K562 (cell line): ENCODE data around the gene SMIM12. TPM values are rescaled to one million over a fixed set of nuclear protein-coding genes. Genes with fewer than 3 reads are reported as not detected.

Source experiments
- ATAC-seq: fragments of 200-7000 bp; cut with Tn5 transposase; 3 replicates; pipeline ENCODE4 v1.9.1; 2020; ENCODE audit warnings: moderate library complexity
- BruUV-seq: library from RNA; stranded (reverse); fragments of 400-500 nt; replicated peaks from 2 replicates; lab custom pipeline; 2021; lab: Mats Ljungman, UMichigan
- CTCF ChIA-PET: fragments of 300-600 bp; formaldehyde crosslinking; extraction: SDS; loops from one replicate; lab custom pipeline; 2021; ENCODE audit warnings: low intra/inter-chr PET ratio; lab: Yijun Ruan, JAX
- POLR2A ChIA-PET: fragments of 300-600, 350-650 bp; sonication (Branson Sonifier 250); formaldehyde crosslinking; extraction: SDS; loops from one replicate; lab custom pipeline; 2021; ENCODE audit warnings: antibody characterized with exemption, inconsistent platforms; lab: Yijun Ruan, JAX
- DNase-seq, 4 experiments: peaks; one replicate each; pipeline versions ENCODE4 v3.0.0 to v3.0.0-alpha.2; 2011 to 2018; ENCODE audit warnings: low spot score in 3 of 4, mixed read lengths in 3 of 4; ENCODE audit errors: extremely low read depth in 1 of 4
- FAIRE-seq: peaks from 2 replicates; lab custom pipeline; 2011; peaks lifted over from hg19 to GRCh38; lab: Jason Lieb, UNC
- H2AFZ ChIP-seq: 2 replicates; pipeline ENCODE4 v1.6.0; 2011; ENCODE audit warnings: low read depth, low read length, control low read depth, inconsistent platforms
- H3K27ac ChIP-seq: fragments of 200-600 bp; 3 replicates; pipeline ENCODE4 v1.8.0; 2011; ENCODE audit warnings: low read depth, mild to moderate bottlenecking, control low read depth, inconsistent platforms, low read length, moderate library complexity, mixed read lengths; ENCODE audit errors: extremely low read depth
- H3K27me3 ChIP-seq, 2 experiments: fragments of 300-600 bp in 1 of 2; 2 replicates in 1 of 2; 3 replicates in 1 of 2; pipeline versions ENCODE4 v1.6.0 to v1.8.0; 2011; ENCODE audit warnings: inconsistent platforms in 2 of 2, low read length in 2 of 2, mild to moderate bottlenecking in 1 of 2, mixed read lengths in 1 of 2, moderate library complexity in 1 of 2; ENCODE audit not compliant: control insufficient read depth in 2 of 2, insufficient read depth in 2 of 2
- H3K36me3 ChIP-seq: fragments of 300-600 bp; 3 replicates; pipeline ENCODE4 v1.8.0; 2011; ENCODE audit warnings: mild to moderate bottlenecking, low read length, inconsistent platforms; ENCODE audit not compliant: control insufficient read depth, insufficient read depth
- H3K4me1 ChIP-seq, 2 experiments: fragments of 200-600 bp in 1 of 2; replicated peaks in 1 of 2; 2 replicates in 1 of 2; 3 replicates in 1 of 2; pipeline versions ENCODE4 v1.5.1 to v1.8.0; 2011; ENCODE audit warnings: inconsistent platforms in 2 of 2, low read length in 2 of 2, mild to moderate bottlenecking in 1 of 2, mixed read lengths in 1 of 2, moderate library complexity in 1 of 2; ENCODE audit not compliant: control insufficient read depth in 2 of 2, insufficient read depth in 2 of 2
- H3K4me2 ChIP-seq: 2 replicates; pipeline ENCODE4 v1.6.1; 2011; ENCODE audit warnings: low read length, control low read depth, inconsistent platforms, mixed read lengths; ENCODE audit not compliant: insufficient read depth
- H3K4me3 ChIP-seq: fragments of 200-600 bp; sonication (generic), shearing (Covaris generic); 2 replicates; pipeline ENCODE4 v1.5.1; 2016; ENCODE audit warnings: control low read depth, inconsistent platforms
- H3K79me2 ChIP-seq: fragments of 200-600 bp; 3 replicates; pipeline ENCODE4 v1.8.0; 2011; ENCODE audit warnings: low read length, inconsistent platforms; ENCODE audit not compliant: control insufficient read depth, insufficient read depth
- H3K9ac ChIP-seq, 2 experiments: 2 replicates each; pipeline versions ENCODE4 v1.6.0 to v1.6.1; 2011; ENCODE audit warnings: low read depth in 2 of 2, low read length in 2 of 2, control low read depth in 1 of 2, inconsistent platforms in 1 of 2, mild to moderate bottlenecking in 1 of 2, mixed read lengths in 1 of 2; ENCODE audit not compliant: insufficient read depth in 1 of 2
- H3K9me1 ChIP-seq: one replicate; pipeline ENCODE4 v1.6.0; 2011; ENCODE audit warnings: inconsistent platforms, mild to moderate bottlenecking, low read length, moderate library complexity; ENCODE audit not compliant: control insufficient read depth, insufficient read depth
- H3K9me3 ChIP-seq: replicated peaks from 2 replicates; pipeline ENCODE4 v1.5.1; 2011; ENCODE audit warnings: low read depth, low read length, inconsistent platforms; ENCODE audit not compliant: control insufficient read depth, insufficient read depth
- H4K20me1 ChIP-seq: replicated peaks from 2 replicates; pipeline ENCODE4 v1.6.1; 2011; ENCODE audit warnings: low read length, inconsistent platforms, mixed read lengths; ENCODE audit not compliant: control insufficient read depth, insufficient read depth
- AFF1 ChIP-seq, 2 experiments: fragments of 450-650 bp; IDR thresholded peaks; 2 replicates each; pipeline ENCODE4 v1.6.1; 2018; ENCODE audit warnings: mild to moderate bottlenecking in 2 of 2, low read depth in 1 of 2; ENCODE audit not compliant: partially characterized antibody in 2 of 2
- AFF4 ChIP-seq: sonication (generic); formaldehyde crosslinking; IDR thresholded peaks from 2 replicates; pipeline ENCODE4 v1.8.0; 2023; ENCODE audit warnings: mild to moderate bottlenecking, missing genetic modification reagents
- DLX4 ChIP-seq: fragments of 250-450 bp; sonication (Bioruptor Pico); IDR thresholded peaks from 2 replicates; pipeline ENCODE4 v1.6.1; 2021; ENCODE audit warnings: mild to moderate bottlenecking
- DMBX1 ChIP-seq: fragments of 250-450 bp; sonication (Bioruptor Pico); IDR thresholded peaks from 2 replicates; pipeline ENCODE4 v1.8.0; 2022; ENCODE audit warnings: inconsistent platforms, mild to moderate bottlenecking, moderate library complexity, borderline replicate concordance
- EHMT2 ChIP-seq: fragments of 450-650 bp; IDR thresholded peaks from 2 replicates; pipeline ENCODE4 v1.6.1; 2018; ENCODE audit warnings: antibody characterized with exemption
- ETS2 ChIP-seq: IDR thresholded peaks from 2 replicates; pipeline ENCODE4 v1.6.1; 2016; ENCODE audit warnings: borderline replicate concordance, missing genetic modification characterization, mild to moderate bottlenecking, moderate library complexity, missing compliant biosample characterization; ENCODE audit not compliant: poor library complexity, severe bottlenecking
- FOXP1 ChIP-seq: sonication (generic); formaldehyde crosslinking; IDR thresholded peaks from 2 replicates; pipeline ENCODE4 v1.8.0; 2022; ENCODE audit warnings: mild to moderate bottlenecking, missing genetic modification reagents
- FUS ChIP-seq: fragments of 200-400 bp; formaldehyde crosslinking; optimal IDR thresholded peaks from 2 replicates; pipeline ENCODE3; 2017; ENCODE audit warnings: low read depth, low read length
- HOXB6 ChIP-seq: fragments of 250-450 bp; sonication (Bioruptor Pico); IDR thresholded peaks from 2 replicates; pipeline ENCODE4 v1.5.1; 2022; ENCODE audit warnings: mild to moderate bottlenecking, borderline replicate concordance
- KAT8 ChIP-seq: fragments of 450-650 bp; IDR thresholded peaks from 2 replicates; pipeline ENCODE4 v1.6.1; 2016; ENCODE audit warnings: low read depth, mild to moderate bottlenecking
- POLR2G ChIP-seq: fragments of 200-400 bp; formaldehyde crosslinking; IDR thresholded peaks from 2 replicates; pipeline ENCODE4 v1.6.1; 2017; ENCODE audit warnings: low read depth, mild to moderate bottlenecking, antibody characterized with exemption, low read length, moderate library complexity
- RBM39 ChIP-seq: fragments of 200-400 bp; formaldehyde crosslinking; optimal IDR thresholded peaks from 2 replicates; pipeline ENCODE3; 2018; ENCODE audit warnings: low read depth, low read length
- ZBTB2 ChIP-seq: fragments of 450-650 bp; IDR thresholded peaks from 2 replicates; pipeline ENCODE4 v1.6.1; 2016; ENCODE audit warnings: antibody characterized with exemption
- WGBS: fragments of 100-300 bp; shearing (Covaris generic); methylation state at CpG from one replicate; pipeline ENCODE4 v1.1.6; 2016; ENCODE audit warnings: low coverage, mixed read lengths; ENCODE audit not compliant: insufficient coverage; ENCODE audit errors: missing lambda C conversion rate; 5-methylcytosine and 5-hydroxymethylcytosine counted together
- in situ Hi-C: fragments of 300-500 bp; cut with MboI; formaldehyde crosslinking; loops from 4 replicates; pipeline ENCODE4 v1.15.0; 2018; ENCODE audit warnings: inconsistent platforms, mixed read lengths
- intact Hi-C: fragments of 100-400 bp; cut with micrococcal nuclease; formaldehyde crosslinking; loops from 2 replicates; pipeline ENCODE4 v1.14.2; 2022
- polyA plus RNA-seq, 8 experiments: library from polyadenylated mRNA; depleted of rRNA in 4 of 8; stranded (reverse) in 5 of 8; unstranded in 3 of 8; fragments of >200 nt; fragmentation: Nextera tagmentation in 2 of 8; fragmentation: Illumina TruSeq in 1 of 8; extraction: Ambion mirVana in 2 of 8; extraction: Trizol in 1 of 8; gene quantifications; 2 replicates each; pipeline versions ENCODE4 v1.2.1 to v1.2.3, GENCODE V29; 2011 to 2014; ENCODE audit warnings: inconsistent platforms in 1 of 8, missing spikeins in 1 of 8
- total RNA-seq, 7 experiments: library from RNA; depleted of rRNA in 6 of 7; stranded (reverse); fragments of >200 nt in 6 of 7; fragmentation: Illumina TruSeq in 2 of 7; extraction: Trizol in 2 of 7; gene quantifications; 2 replicates each; pipeline versions ENCODE4 v1.2.1 to v1.2.3, GENCODE V29; 2011 to 2021; ENCODE audit warnings: low replicate concordance in 1 of 7

The SMIM12 gene
- total and polyA plus RNA-seq, 9 of the 15 experiments (the other 6 are each of a cell fraction or from before 2014, with no cell fraction given) = 51.7 to 112 (median 63.9) TPM

- Histone ChIP-seq H3K36me3 (no peaks in the 10 kb centered on the region), H3K4me1 (peaks cover 0 to 14% of the 10 kb centered on the region in 2 experiments; a peak in 2 of 5 replicates), H4K20me1 (no peaks in the 10 kb centered on the region), H3K4me3 (no peak overlapping the region), H3K9ac (no peak overlapping the region), H3K27ac (no peak overlapping the region), H3K9me3 (no peaks in the 10 kb centered on the region), H3K79me2 (no peaks in the 10 kb centered on the region), H3K4me2 (no peak overlapping the region), H3K27me3 (peaks cover 33 to 48% of the 10 kb centered on the region in 2 experiments; a peak in 4 of 5 replicates), H3K9me1 (no peaks in the 10 kb centered on the region), H2AFZ (no peak overlapping the region)
- BruUV-seq = no TSS peak
- in situ Hi-C loops = no loop called here
- CTCF ChIA-PET = no interaction called here
- intact Hi-C loops = no loop called here
- peak; percentile 74 for ATAC-seq
- DNase-seq = peak in 1 of 4 experiments; percentile 30
- POLR2A ChIA-PET = interaction anchor here (1.2 to 1.5 kb wide), 2 partner anchors 15 to 17 kb away, joined by 4 read pairs; no protein-coding TSS in a partner anchor
- WGBS = 8% methylated on average over 19 of the region's 19 CpGs
- no peak for FAIRE-seq
- TF ChIP-seq ZBTB2 = no peak
- TF ChIP-seq DMBX1 (CRISPR knock-in tag) = no peak
- TF ChIP-seq AFF1 (IDR thresholded peaks at IDR 0.05; ENCODE audit: low read depth in 1 of 2, partially characterized antibody in 2 of 2) = no peak
- no peak for TF ChIP-seq RBM39
- no peak for TF ChIP-seq FUS
- TF ChIP-seq DLX4 (CRISPR knock-in tag) = no peak
- TF ChIP-seq ETS2 (tag) = no peak
- no peak for TF ChIP-seq FOXP1
- no peak for TF ChIP-seq AFF4 (CRISPR knock-in tag)
- TF ChIP-seq HOXB6 = no peak
- TF ChIP-seq KAT8 = no peak
- no peak for TF ChIP-seq POLR2G
- TF ChIP-seq EHMT2 = no peak
Measured at GRCh38 chr1:34884961-34885360, 25.4 kb upstream of the SMIM12 start.
